Upper lobe of right lung (tissue), 1 donor: ENCODE data around the gene REEP3. TPM values are rescaled to one million over a fixed set of nuclear protein-coding genes. Genes with fewer than 3 reads are reported as not detected.

Experiments
- ATAC-seq: fragments of 200-7000 bp; cut with Tn5 transposase; one replicate; pipeline ENCODE4 v1.9.1; 2020; ENCODE audit warnings: mild to moderate bottlenecking, moderate library complexity
- DNase-seq: peaks from one replicate; pipeline ENCODE4 v3.0.0-alpha.2; 2020
- H3K27ac ChIP-seq: fragments of 200-600 bp; one replicate; pipeline ENCODE4 v1.8.0; 2022
- H3K27me3 ChIP-seq: fragments of 200-600 bp; one replicate; pipeline ENCODE4 v1.8.0; 2022; ENCODE audit warnings: mild to moderate bottlenecking
- H3K36me3 ChIP-seq: fragments of 200-600 bp; one replicate; pipeline ENCODE4 v1.8.0; 2022
- H3K4me1 ChIP-seq: fragments of 200-600 bp; one replicate; pipeline ENCODE4 v1.8.0; 2022
- H3K4me3 ChIP-seq: fragments of 200-600 bp; one replicate; pipeline ENCODE4 v1.8.0; 2022; ENCODE audit warnings: mild to moderate bottlenecking
- H3K9me3 ChIP-seq: fragments of 200-600 bp; one replicate; pipeline ENCODE4 v1.8.0; 2022
- CTCF ChIP-seq: fragments of 200-600 bp; IDR thresholded peaks from one replicate; pipeline ENCODE4 v1.8.0; 2022; ENCODE audit warnings: antibody characterized with exemption
- intact Hi-C: fragments of 100-400 bp; cut with DNase I; formaldehyde crosslinking; loops from one replicate; pipeline ENCODE4 v1.11.0; 2022
- total RNA-seq: library from RNA; stranded (reverse); fragmentation: NEBNext Ultra II Directional; extraction: Animal tissue kit (Norgen Biotek cat#: 25700); gene quantifications from one replicate; pipeline ENCODE4 v1.2.1, GENCODE V29; 2021
- donor health status: DM: no; HTN: yes; CAD: no; lungs with severe emphysema.

REEP3 gene
- total RNA-seq, 1 donor from 2014 or later = 57.1 TPM

- no peaks in the 10 kb centered on the region for H3K27me3 ChIP-seq
- no peaks in the 10 kb centered on the region for H3K36me3 ChIP-seq
- peak overlapping the region; percentile 56 for H3K27ac ChIP-seq
- H3K4me1 ChIP-seq = peaks cover 20% of the 10 kb centered on the region
- H3K4me3 ChIP-seq = no peak overlapping the region
- no peaks in the 10 kb centered on the region for H3K9me3 ChIP-seq
- DNase-seq = no peak
- no peak for TF ChIP-seq CTCF
- ATAC-seq = peak; percentile 48
- intact Hi-C loops = no loop called here
Measured at GRCh38 chr10:63670291-63670898, 149.2 kb downstream of the REEP3 start.

- H3K4me1 ChIP-seq = peaks cover 20% of the 10 kb centered on the region
- intact Hi-C loops = no loop called here
- DNase-seq = no peak
- H3K36me3 ChIP-seq = no peaks in the 10 kb centered on the region
- peak overlapping the region; percentile 56 for H3K27ac ChIP-seq
- no peak for ATAC-seq
- no peaks in the 10 kb centered on the region for H3K9me3 ChIP-seq
- H3K27me3 ChIP-seq = no peaks in the 10 kb centered on the region
- no peak overlapping the region for H3K4me3 ChIP-seq
- no peak for TF ChIP-seq CTCF
Measured at GRCh38 chr10:63671317-63671937, 150.2 kb downstream of the REEP3 start.

- H3K36me3 ChIP-seq = no peaks in the 10 kb centered on the region
- no peak for TF ChIP-seq CTCF
- no peak overlapping the region for H3K27ac ChIP-seq
- peaks cover 20% of the 10 kb centered on the region for H3K4me1 ChIP-seq
- no peaks in the 10 kb centered on the region for H3K27me3 ChIP-seq
- ATAC-seq = no peak
- no peaks in the 10 kb centered on the region for H3K9me3 ChIP-seq
- no peak for DNase-seq
- intact Hi-C loops = no loop called here
- H3K4me3 ChIP-seq = no peak overlapping the region
Measured at GRCh38 chr10:63672491-63672890, 151.3 kb downstream of the REEP3 start.

GRCh38 chr10:63673246-63673645, 152.0 kb downstream of the REEP3 start:
- Histone ChIP-seq H3K27me3 (no peaks in the 10 kb centered on the region), H3K4me3 (no peak overlapping the region), H3K36me3 (no peaks in the 10 kb centered on the region), H3K9me3 (no peaks in the 10 kb centered on the region), H3K27ac (no peak overlapping the region), H3K4me1 (peaks cover 20% of the 10 kb centered on the region)
- intact Hi-C loops = no loop called here
- ATAC-seq (peak; percentile 23), DNase-seq (no peak)
- TF ChIP-seq CTCF = no peak

- intact Hi-C loops = no loop called here
- no peaks in the 10 kb centered on the region for H3K9me3 ChIP-seq
- no peak for TF ChIP-seq CTCF
- H3K4me1 ChIP-seq = peaks cover 20% of the 10 kb centered on the region
- no peaks in the 10 kb centered on the region for H3K36me3 ChIP-seq
- DNase-seq = no peak
- H3K4me3 ChIP-seq = no peak overlapping the region
- H3K27ac ChIP-seq = no peak overlapping the region
- no peaks in the 10 kb centered on the region for H3K27me3 ChIP-seq
- ATAC-seq = no peak
Measured at GRCh38 chr10:63673846-63674245, 152.6 kb downstream of the REEP3 start.

Other genes with a start within 250 kb of the REEP3 start
- 84.2 TPM for gene JMJD1C, start 55.4 kb upstream of the REEP3 start, total RNA-seq